K562 (cell line): ENCODE data around the gene CYB561A3. TPM values are rescaled to one million over a fixed set of nuclear protein-coding genes. Genes with fewer than 3 reads are reported as not detected.

Source experiments
- BRF1 ChIP-seq: IDR thresholded peaks from 3 replicates; pipeline ENCODE4 v1.6.1; 2011; ENCODE audit warnings: borderline replicate concordance, mild to moderate bottlenecking; ENCODE audit not compliant: insufficient read length; ENCODE audit errors: extremely low read depth
- C11orf30 ChIP-seq: fragments of 450-650 bp; IDR thresholded peaks from 2 replicates; pipeline ENCODE4 v1.6.1; 2016; ENCODE audit warnings: low read depth, mild to moderate bottlenecking
- CTBP1 ChIP-seq: fragments of 450-650 bp; IDR thresholded peaks from 2 replicates; pipeline ENCODE4 v1.6.1; 2016; ENCODE audit warnings: borderline replicate concordance
- E2F3 ChIP-seq: fragments of 250-450 bp; sonication (Bioruptor Pico); IDR thresholded peaks from 2 replicates; pipeline ENCODE4 v1.4.0; 2020; ENCODE audit warnings: mild to moderate bottlenecking
- HDAC1 ChIP-seq, 2 experiments: fragments of 450-650 bp; IDR thresholded peaks; 2 replicates each; pipeline ENCODE4 v1.6.1; 2016 to 2017; ENCODE audit warnings: inconsistent platforms in 1 of 2, mild to moderate bottlenecking in 1 of 2, moderate library complexity in 1 of 2
- ID3 ChIP-seq, 2 experiments: fragments of 250-450 bp in 1 of 2; fragments of 450-650 bp in 1 of 2; sonication (Bioruptor Pico) in 1 of 2; IDR thresholded peaks; 2 replicates each; pipeline versions ENCODE4 v1.6.1 to v1.8.0; 2016 to 2021; ENCODE audit warnings: mild to moderate bottlenecking in 2 of 2, moderate library complexity in 2 of 2, missing compliant biosample characterization in 1 of 2, missing genetic modification characterization in 1 of 2
- LEF1 ChIP-seq: fragments of 450-650 bp; IDR thresholded peaks from 2 replicates; pipeline ENCODE4 v1.6.1; 2016; ENCODE audit warnings: mild to moderate bottlenecking
- MAFK ChIP-seq: IDR thresholded peaks from 2 replicates; pipeline ENCODE4 v1.6.1; 2011; ENCODE audit warnings: low read length, improper control_type of control experiment
- POLR2G ChIP-seq: fragments of 200-400 bp; formaldehyde crosslinking; IDR thresholded peaks from 2 replicates; pipeline ENCODE4 v1.6.1; 2017; ENCODE audit warnings: low read depth, mild to moderate bottlenecking, antibody characterized with exemption, low read length, moderate library complexity
- PTBP1 ChIP-seq: fragments of 200-400 bp; formaldehyde crosslinking; IDR thresholded peaks from 2 replicates; pipeline ENCODE4 v1.6.1; 2017; ENCODE audit warnings: low read depth, low read length
- PTTG1 ChIP-seq: fragments of 450-650 bp; IDR thresholded peaks from 2 replicates; pipeline ENCODE4 v1.6.1; 2016; ENCODE audit warnings: low read depth, mild to moderate bottlenecking, missing genetic modification characterization, missing compliant biosample characterization
- TRIM28 ChIP-seq: fragments of 450-650 bp; IDR thresholded peaks from 2 replicates; pipeline ENCODE4 v1.6.1; 2017
- ZNF3 ChIP-seq: fragments of 250-450 bp; sonication (Bioruptor Pico); IDR thresholded peaks from 2 replicates; pipeline ENCODE4 v1.5.0; 2021; ENCODE audit warnings: mild to moderate bottlenecking, moderate library complexity
- ZNF347 ChIP-seq: fragments of 450-650 bp; formaldehyde crosslinking; IDR thresholded peaks from 2 replicates; pipeline ENCODE4 v1.4.0; 2020; ENCODE audit warnings: low read depth, mild to moderate bottlenecking, moderate library complexity
- ZNF76 ChIP-seq: fragments of 250-450 bp; sonication (Bioruptor Pico); IDR thresholded peaks from 2 replicates; pipeline ENCODE4 v1.4.0; 2020; ENCODE audit warnings: mild to moderate bottlenecking, moderate library complexity, borderline replicate concordance
- polyA plus RNA-seq, 8 experiments: library from polyadenylated mRNA; depleted of rRNA in 4 of 8; stranded (reverse) in 5 of 8; unstranded in 3 of 8; fragments of >200 nt; fragmentation: Nextera tagmentation in 2 of 8; fragmentation: Illumina TruSeq in 1 of 8; extraction: Ambion mirVana in 2 of 8; extraction: Trizol in 1 of 8; gene quantifications; 2 replicates each; pipeline versions ENCODE4 v1.2.1 to v1.2.3, GENCODE V29; 2011 to 2014; ENCODE audit warnings: inconsistent platforms in 1 of 8, missing spikeins in 1 of 8
- total RNA-seq, 7 experiments: library from RNA; depleted of rRNA in 6 of 7; stranded (reverse); fragments of >200 nt in 6 of 7; fragmentation: Illumina TruSeq in 2 of 7; extraction: Trizol in 2 of 7; gene quantifications; 2 replicates each; pipeline versions ENCODE4 v1.2.1 to v1.2.3, GENCODE V29; 2011 to 2021; ENCODE audit warnings: low replicate concordance in 1 of 7
- TF ChIP-seq, protein P1 (sequence below): sonication (generic); formaldehyde crosslinking; IDR thresholded peaks from 2 replicates; pipeline ENCODE4 v1.4.0; 2020; ENCODE audit warnings: mild to moderate bottlenecking, missing genetic modification reagents
- TF ChIP-seq, protein P2 (sequence below): fragments of 250-450 bp; sonication (Bioruptor Pico); IDR thresholded peaks from 2 replicates; pipeline ENCODE4 v1.4.0; 2020; ENCODE audit warnings: mild to moderate bottlenecking, moderate library complexity, borderline replicate concordance
- TF ChIP-seq, protein P3 (sequence below): sonication (generic); formaldehyde crosslinking; IDR thresholded peaks from 2 replicates; pipeline ENCODE4 v1.8.0; 2022; ENCODE audit warnings: missing genetic modification reagents, mild to moderate bottlenecking, borderline replicate concordance

CYB561A3 gene
- total and polyA plus RNA-seq, 9 of the 15 experiments (the other 6 are each of a cell fraction or from before 2014, with no cell fraction given) = 29.2 to 78.9 (median 37.9) TPM

- TF ChIP-seq, protein P1, sequence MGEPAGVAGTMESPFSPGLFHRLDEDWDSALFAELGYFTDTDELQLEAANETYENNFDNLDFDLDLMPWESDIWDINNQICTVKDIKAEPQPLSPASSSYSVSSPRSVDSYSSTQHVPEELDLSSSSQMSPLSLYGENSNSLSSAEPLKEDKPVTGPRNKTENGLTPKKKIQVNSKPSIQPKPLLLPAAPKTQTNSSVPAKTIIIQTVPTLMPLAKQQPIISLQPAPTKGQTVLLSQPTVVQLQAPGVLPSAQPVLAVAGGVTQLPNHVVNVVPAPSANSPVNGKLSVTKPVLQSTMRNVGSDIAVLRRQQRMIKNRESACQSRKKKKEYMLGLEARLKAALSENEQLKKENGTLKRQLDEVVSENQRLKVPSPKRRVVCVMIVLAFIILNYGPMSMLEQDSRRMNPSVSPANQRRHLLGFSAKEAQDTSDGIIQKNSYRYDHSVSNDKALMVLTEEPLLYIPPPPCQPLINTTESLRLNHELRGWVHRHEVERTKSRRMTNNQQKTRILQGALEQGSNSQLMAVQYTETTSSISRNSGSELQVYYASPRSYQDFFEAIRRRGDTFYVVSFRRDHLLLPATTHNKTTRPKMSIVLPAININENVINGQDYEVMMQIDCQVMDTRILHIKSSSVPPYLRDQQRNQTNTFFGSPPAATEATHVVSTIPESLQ (CRISPR knock-in tag) = no peak
- TF ChIP-seq MAFK = no peak
- TF ChIP-seq PTBP1 = no peak
- TF ChIP-seq CTBP1 = peak; percentile 49; the same call in 1 of the 2 replicates
- TF ChIP-seq BRF1 = no peak
- no peak for TF ChIP-seq C11orf30
- TF ChIP-seq LEF1 = peak; percentile 85
- no peak for TF ChIP-seq ID3 (CRISPR knock-in tag; IDR thresholded peaks at IDR 0.05)
- TF ChIP-seq ID3 (tag; IDR thresholded peaks at IDR 0.05) = peak; percentile 68
- TF ChIP-seq, protein P2, sequence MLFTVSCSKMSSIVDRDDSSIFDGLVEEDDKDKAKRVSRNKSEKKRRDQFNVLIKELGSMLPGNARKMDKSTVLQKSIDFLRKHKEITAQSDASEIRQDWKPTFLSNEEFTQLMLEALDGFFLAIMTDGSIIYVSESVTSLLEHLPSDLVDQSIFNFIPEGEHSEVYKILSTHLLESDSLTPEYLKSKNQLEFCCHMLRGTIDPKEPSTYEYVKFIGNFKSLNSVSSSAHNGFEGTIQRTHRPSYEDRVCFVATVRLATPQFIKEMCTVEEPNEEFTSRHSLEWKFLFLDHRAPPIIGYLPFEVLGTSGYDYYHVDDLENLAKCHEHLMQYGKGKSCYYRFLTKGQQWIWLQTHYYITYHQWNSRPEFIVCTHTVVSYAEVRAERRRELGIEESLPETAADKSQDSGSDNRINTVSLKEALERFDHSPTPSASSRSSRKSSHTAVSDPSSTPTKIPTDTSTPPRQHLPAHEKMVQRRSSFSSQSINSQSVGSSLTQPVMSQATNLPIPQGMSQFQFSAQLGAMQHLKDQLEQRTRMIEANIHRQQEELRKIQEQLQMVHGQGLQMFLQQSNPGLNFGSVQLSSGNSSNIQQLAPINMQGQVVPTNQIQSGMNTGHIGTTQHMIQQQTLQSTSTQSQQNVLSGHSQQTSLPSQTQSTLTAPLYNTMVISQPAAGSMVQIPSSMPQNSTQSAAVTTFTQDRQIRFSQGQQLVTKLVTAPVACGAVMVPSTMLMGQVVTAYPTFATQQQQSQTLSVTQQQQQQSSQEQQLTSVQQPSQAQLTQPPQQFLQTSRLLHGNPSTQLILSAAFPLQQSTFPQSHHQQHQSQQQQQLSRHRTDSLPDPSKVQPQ = no peak
- TF ChIP-seq ZNF3 (CRISPR knock-in tag) = no peak
- no peak for TF ChIP-seq ZNF76 (CRISPR knock-in tag)
- peak; percentile 31; the same call in 1 of the 2 replicates for TF ChIP-seq POLR2G
- TF ChIP-seq HDAC1 (IDR thresholded peaks at IDR 0.05) = peak in 1 of 2 experiments; percentile 86; a peak in 3 of 4 replicates
- TF ChIP-seq ZNF347 (CRISPR knock-in tag) = no peak
- TF ChIP-seq TRIM28 = 0 out of 2 replicates have a peak, but pooled peaks have one; percentile 42
- TF ChIP-seq E2F3 (CRISPR knock-in tag) = no peak
- TF ChIP-seq, protein P3, sequence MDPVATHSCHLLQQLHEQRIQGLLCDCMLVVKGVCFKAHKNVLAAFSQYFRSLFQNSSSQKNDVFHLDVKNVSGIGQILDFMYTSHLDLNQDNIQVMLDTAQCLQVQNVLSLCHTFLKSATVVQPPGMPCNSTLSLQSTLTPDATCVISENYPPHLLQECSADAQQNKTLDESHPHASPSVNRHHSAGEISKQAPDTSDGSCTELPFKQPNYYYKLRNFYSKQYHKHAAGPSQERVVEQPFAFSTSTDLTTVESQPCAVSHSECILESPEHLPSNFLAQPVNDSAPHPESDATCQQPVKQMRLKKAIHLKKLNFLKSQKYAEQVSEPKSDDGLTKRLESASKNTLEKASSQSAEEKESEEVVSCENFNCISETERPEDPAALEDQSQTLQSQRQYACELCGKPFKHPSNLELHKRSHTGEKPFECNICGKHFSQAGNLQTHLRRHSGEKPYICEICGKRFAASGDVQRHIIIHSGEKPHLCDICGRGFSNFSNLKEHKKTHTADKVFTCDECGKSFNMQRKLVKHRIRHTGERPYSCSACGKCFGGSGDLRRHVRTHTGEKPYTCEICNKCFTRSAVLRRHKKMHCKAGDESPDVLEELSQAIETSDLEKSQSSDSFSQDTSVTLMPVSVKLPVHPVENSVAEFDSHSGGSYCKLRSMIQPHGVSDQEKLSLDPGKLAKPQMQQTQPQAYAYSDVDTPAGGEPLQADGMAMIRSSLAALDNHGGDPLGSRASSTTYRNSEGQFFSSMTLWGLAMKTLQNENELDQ = no peak
- TF ChIP-seq PTTG1 = no peak
Measured at GRCh38 chr11:61342207-61342803, 19.4 kb downstream of the CYB561A3 start (continued).
